Testis (tissue), 2 donors: Measurements from ENCODE around the gene CMKLR1.

Source experiments
- POLR2A ChIP-seq: fragments of 450-650 bp; IDR thresholded peaks from one replicate; pipeline ENCODE4 v1.6.1; 2017; ENCODE audit warnings: antibody characterized with exemption, mild to moderate bottlenecking, moderate library complexity
- TF ChIP-seq, protein P1 (sequence below), 3 experiments: fragments of 450-650 bp in 2 of 3; fragments of 200-600 bp in 1 of 3; sonication (generic) in 1 of 3; IDR thresholded peaks; one replicate each; pipeline ENCODE4 v1.5.1; 2016 to 2019; ENCODE audit warnings: antibody characterized with exemption in 3 of 3, mild to moderate bottlenecking in 2 of 3, moderate library complexity in 1 of 3

DNA sequence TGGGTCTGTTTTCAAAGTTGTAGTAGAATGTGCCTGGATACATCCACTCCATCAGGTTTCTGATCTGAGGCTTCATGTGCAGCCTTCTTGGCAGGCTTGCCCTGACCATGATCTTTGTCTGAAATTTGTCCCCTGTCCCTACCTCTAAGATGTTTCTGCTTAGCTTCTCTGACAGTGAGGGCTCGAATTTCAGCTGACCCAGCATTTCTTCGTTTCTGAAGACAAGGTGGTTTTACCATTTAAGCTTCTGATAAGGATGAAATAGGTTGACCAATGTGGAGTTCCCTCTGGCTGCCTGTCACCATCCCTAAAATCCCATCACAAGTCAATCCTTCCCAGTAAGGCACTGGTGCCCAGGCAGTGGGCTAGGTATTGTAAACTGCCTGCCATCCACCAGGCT is 57.0 kb downstream of the CMKLR1 start:
- TF ChIP-seq, protein P1, sequence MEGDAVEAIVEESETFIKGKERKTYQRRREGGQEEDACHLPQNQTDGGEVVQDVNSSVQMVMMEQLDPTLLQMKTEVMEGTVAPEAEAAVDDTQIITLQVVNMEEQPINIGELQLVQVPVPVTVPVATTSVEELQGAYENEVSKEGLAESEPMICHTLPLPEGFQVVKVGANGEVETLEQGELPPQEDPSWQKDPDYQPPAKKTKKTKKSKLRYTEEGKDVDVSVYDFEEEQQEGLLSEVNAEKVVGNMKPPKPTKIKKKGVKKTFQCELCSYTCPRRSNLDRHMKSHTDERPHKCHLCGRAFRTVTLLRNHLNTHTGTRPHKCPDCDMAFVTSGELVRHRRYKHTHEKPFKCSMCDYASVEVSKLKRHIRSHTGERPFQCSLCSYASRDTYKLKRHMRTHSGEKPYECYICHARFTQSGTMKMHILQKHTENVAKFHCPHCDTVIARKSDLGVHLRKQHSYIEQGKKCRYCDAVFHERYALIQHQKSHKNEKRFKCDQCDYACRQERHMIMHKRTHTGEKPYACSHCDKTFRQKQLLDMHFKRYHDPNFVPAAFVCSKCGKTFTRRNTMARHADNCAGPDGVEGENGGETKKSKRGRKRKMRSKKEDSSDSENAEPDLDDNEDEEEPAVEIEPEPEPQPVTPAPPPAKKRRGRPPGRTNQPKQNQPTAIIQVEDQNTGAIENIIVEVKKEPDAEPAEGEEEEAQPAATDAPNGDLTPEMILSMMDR (IDR thresholded peaks at IDR 0.05), result no peak
- no peak for TF ChIP-seq POLR2A
